ENCODE data around the gene REV3L. TPM values are rescaled to one million over a fixed set of nuclear protein-coding genes. Genes with fewer than 3 reads are reported as not detected.

REV3L gene
- total and polyA plus RNA-seq, 4 donors: 3.8 to 17.7 (median 11.2) TPM

DNA sequence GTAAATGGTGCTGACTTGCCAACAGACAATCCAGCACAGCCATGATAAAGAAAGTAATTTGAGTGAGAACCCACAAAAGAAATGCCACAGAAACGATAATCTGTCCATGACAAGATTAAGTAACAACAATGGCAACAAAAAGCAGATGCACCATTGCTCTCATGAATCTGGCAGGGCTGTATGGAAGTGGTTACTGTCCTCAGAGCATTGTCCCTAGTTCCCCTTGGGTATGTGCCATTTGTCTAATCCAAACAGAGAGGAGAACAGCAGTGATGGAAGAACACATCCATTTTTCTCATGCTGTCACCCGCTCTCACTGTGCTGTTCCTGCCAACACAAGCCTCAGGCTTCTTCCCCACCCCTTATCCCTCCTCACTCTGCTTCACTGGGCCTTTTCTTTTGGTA is 65.8 kb downstream of the REV3L start:
- no peaks in the 10 kb centered on the region for H3K27me3 ChIP-seq (ENCODE audit: control insufficient read depth in 4 of 4, insufficient read depth in 4 of 4, low read length in 3 of 4)
- TF ChIP-seq HNF4G (IDR thresholded peaks at IDR 0.05) (no peak), SP1 (IDR thresholded peaks at IDR 0.05) (peak; percentile 20), RXRA (IDR thresholded peaks at IDR 0.05) (peak; percentile 63 to 73), RAD21 (IDR thresholded peaks at IDR 0.05) (peak in 1 of 2 donors; percentile 29), FOXA2 (IDR thresholded peaks at IDR 0.05) (no peak)
- 22% methylated on average over 2 of the region's 2 CpGs for WGBS
- H3K4me3 ChIP-seq (ENCODE audit: low read depth in 1 of 3, low read length in 3 of 3): no peak overlapping the region
- H3K27ac ChIP-seq (ENCODE audit: low read depth in 1 of 2, low read length in 2 of 2): no peak overlapping the region
- H3K9me3 ChIP-seq (ENCODE audit: control insufficient read depth in 4 of 4, low read length in 3 of 4): no peaks in the 10 kb centered on the region
- H3K36me3 ChIP-seq (ENCODE audit: control insufficient read depth in 4 of 4, insufficient read depth in 3 of 4, low read depth in 1 of 4, low read length in 3 of 4): peaks cover 0 to 6% (median 0%) of the 10 kb centered on the region in 4 donors
- no peak overlapping the region for H3K9ac ChIP-seq (ENCODE audit: low read depth in 1 of 2, low read length in 2 of 2)
- peaks cover 4 to 9% (median 7%) of the 10 kb centered on the region in 4 donors for H3K4me1 ChIP-seq (ENCODE audit: control insufficient read depth in 4 of 4, insufficient read depth in 4 of 4, low read length in 3 of 4)
- no peak for DNase-seq (ENCODE audit: low spot score)

DNA sequence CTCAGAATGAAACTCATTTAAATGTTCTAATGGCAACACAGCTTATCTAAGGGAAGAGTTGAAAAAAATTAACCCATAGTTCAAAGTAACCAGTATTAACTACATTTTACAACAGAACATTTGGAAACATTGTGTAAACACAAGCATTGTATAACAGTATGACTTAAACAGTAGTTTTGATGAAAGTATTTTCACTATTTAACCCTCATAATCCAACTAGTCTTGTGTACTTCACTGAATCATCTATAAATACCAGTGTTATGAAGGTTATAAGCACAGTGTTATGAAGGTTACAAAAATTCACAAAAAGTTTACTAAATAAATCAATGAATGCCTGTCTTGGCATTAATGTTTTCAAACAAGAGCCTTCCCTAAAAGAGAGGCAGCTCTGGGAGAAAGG is 66.5 kb downstream of the REV3L start:
- Histone ChIP-seq H3K27me3 (ENCODE audit: control insufficient read depth in 4 of 4, insufficient read depth in 4 of 4, low read length in 3 of 4) (no peaks in the 10 kb centered on the region), H3K36me3 (ENCODE audit: control insufficient read depth in 4 of 4, insufficient read depth in 3 of 4, low read depth in 1 of 4, low read length in 3 of 4) (peaks cover 0 to 6% (median 0%) of the 10 kb centered on the region in 4 donors), H3K9me3 (ENCODE audit: control insufficient read depth in 4 of 4, low read length in 3 of 4) (no peaks in the 10 kb centered on the region), H3K9ac (ENCODE audit: low read depth in 1 of 2, low read length in 2 of 2) (no peak overlapping the region), H3K4me3 (ENCODE audit: low read depth in 1 of 3, low read length in 3 of 3) (no peak overlapping the region), H3K27ac (ENCODE audit: low read depth in 1 of 2, low read length in 2 of 2) (no peak overlapping the region), H3K4me1 (ENCODE audit: control insufficient read depth in 4 of 4, insufficient read depth in 4 of 4, low read length in 3 of 4) (peaks cover 4 to 9% (median 7%) of the 10 kb centered on the region in 4 donors)
- DNase-seq (ENCODE audit: low spot score): no peak
- TF ChIP-seq, protein P1, sequence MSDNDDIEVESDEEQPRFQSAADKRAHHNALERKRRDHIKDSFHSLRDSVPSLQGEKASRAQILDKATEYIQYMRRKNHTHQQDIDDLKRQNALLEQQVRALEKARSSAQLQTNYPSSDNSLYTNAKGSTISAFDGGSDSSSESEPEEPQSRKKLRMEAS (IDR thresholded peaks at IDR 0.05): no peak
- TF ChIP-seq YY1 (IDR thresholded peaks at IDR 0.05) (no peak), RXRA (IDR thresholded peaks at IDR 0.05) (no peak), FOXA1 (IDR thresholded peaks at IDR 0.05) (no peak), RAD21 (IDR thresholded peaks at IDR 0.05) (no peak), NR2F2 (IDR thresholded peaks at IDR 0.05) (no peak), GABPA (IDR thresholded peaks at IDR 0.05 in 1 of 2, conservative IDR thresholded peaks at IDR 0.05 in 1 of 2) (no peak), FOXA2 (IDR thresholded peaks at IDR 0.05) (no peak)
- TF ChIP-seq, protein P2, sequence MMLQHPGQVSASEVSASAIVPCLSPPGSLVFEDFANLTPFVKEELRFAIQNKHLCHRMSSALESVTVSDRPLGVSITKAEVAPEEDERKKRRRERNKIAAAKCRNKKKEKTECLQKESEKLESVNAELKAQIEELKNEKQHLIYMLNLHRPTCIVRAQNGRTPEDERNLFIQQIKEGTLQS (IDR thresholded peaks at IDR 0.05): no peak
- TF ChIP-seq, protein P3, sequence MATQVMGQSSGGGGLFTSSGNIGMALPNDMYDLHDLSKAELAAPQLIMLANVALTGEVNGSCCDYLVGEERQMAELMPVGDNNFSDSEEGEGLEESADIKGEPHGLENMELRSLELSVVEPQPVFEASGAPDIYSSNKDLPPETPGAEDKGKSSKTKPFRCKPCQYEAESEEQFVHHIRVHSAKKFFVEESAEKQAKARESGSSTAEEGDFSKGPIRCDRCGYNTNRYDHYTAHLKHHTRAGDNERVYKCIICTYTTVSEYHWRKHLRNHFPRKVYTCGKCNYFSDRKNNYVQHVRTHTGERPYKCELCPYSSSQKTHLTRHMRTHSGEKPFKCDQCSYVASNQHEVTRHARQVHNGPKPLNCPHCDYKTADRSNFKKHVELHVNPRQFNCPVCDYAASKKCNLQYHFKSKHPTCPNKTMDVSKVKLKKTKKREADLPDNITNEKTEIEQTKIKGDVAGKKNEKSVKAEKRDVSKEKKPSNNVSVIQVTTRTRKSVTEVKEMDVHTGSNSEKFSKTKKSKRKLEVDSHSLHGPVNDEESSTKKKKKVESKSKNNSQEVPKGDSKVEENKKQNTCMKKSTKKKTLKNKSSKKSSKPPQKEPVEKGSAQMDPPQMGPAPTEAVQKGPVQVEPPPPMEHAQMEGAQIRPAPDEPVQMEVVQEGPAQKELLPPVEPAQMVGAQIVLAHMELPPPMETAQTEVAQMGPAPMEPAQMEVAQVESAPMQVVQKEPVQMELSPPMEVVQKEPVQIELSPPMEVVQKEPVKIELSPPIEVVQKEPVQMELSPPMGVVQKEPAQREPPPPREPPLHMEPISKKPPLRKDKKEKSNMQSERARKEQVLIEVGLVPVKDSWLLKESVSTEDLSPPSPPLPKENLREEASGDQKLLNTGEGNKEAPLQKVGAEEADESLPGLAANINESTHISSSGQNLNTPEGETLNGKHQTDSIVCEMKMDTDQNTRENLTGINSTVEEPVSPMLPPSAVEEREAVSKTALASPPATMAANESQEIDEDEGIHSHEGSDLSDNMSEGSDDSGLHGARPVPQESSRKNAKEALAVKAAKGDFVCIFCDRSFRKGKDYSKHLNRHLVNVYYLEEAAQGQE (IDR thresholded peaks at IDR 0.05): no peak
- TF ChIP-seq, protein P4, sequence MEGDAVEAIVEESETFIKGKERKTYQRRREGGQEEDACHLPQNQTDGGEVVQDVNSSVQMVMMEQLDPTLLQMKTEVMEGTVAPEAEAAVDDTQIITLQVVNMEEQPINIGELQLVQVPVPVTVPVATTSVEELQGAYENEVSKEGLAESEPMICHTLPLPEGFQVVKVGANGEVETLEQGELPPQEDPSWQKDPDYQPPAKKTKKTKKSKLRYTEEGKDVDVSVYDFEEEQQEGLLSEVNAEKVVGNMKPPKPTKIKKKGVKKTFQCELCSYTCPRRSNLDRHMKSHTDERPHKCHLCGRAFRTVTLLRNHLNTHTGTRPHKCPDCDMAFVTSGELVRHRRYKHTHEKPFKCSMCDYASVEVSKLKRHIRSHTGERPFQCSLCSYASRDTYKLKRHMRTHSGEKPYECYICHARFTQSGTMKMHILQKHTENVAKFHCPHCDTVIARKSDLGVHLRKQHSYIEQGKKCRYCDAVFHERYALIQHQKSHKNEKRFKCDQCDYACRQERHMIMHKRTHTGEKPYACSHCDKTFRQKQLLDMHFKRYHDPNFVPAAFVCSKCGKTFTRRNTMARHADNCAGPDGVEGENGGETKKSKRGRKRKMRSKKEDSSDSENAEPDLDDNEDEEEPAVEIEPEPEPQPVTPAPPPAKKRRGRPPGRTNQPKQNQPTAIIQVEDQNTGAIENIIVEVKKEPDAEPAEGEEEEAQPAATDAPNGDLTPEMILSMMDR (IDR thresholded peaks at IDR 0.05; ENCODE audit: low read depth, low read length, missing input control): no peak
- TF ChIP-seq, protein P5, sequence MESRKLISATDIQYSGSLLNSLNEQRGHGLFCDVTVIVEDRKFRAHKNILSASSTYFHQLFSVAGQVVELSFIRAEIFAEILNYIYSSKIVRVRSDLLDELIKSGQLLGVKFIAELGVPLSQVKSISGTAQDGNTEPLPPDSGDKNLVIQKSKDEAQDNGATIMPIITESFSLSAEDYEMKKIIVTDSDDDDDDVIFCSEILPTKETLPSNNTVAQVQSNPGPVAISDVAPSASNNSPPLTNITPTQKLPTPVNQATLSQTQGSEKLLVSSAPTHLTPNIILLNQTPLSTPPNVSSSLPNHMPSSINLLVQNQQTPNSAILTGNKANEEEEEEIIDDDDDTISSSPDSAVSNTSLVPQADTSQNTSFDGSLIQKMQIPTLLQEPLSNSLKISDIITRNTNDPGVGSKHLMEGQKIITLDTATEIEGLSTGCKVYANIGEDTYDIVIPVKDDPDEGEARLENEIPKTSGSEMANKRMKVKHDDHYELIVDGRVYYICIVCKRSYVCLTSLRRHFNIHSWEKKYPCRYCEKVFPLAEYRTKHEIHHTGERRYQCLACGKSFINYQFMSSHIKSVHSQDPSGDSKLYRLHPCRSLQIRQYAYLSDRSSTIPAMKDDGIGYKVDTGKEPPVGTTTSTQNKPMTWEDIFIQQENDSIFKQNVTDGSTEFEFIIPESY (IDR thresholded peaks at IDR 0.05): no peak
